Measurements from ENCODE around the gene DPCD. TPM values are rescaled to one million over a fixed set of nuclear protein-coding genes. Genes with fewer than 3 reads are reported as not detected.

The DPCD gene
- total RNA-seq, 1 donor from 2014 or later = 38.2 TPM

DNA sequence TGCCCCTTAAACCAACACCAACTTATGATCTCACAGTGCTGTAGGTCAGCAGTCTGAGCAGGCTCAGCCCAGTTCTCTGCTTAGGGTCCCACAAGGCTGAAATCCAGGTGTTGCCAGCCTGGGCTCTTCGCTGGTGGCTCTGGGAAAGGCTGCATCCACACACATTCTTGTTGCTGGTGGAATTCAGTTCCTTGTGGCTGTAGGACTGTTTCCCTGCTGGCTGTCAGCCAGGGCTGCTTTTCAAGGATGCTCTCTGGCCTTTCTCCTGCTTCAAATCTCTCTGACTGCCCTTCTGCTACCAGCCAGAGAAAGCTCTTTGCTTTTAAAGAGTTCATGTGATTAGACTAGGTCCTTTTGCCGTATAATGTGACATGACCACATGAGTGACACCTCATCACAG lies 15.3 kb upstream of the DPCD start:
- FAIRE-seq (no peak), DNase-seq (ENCODE audit: low read depth) (no peak)
- Histone ChIP-seq H3K36me3 (ENCODE audit: control insufficient read depth, insufficient read depth, low read length) (no peaks in the 10 kb centered on the region), H3K27me3 (ENCODE audit: control insufficient read depth, insufficient read depth, low read length) (peaks cover 3% of the 10 kb centered on the region), H3K4me3 (ENCODE audit: low read depth, low read length) (no peak overlapping the region)
- TF ChIP-seq, protein P1, sequence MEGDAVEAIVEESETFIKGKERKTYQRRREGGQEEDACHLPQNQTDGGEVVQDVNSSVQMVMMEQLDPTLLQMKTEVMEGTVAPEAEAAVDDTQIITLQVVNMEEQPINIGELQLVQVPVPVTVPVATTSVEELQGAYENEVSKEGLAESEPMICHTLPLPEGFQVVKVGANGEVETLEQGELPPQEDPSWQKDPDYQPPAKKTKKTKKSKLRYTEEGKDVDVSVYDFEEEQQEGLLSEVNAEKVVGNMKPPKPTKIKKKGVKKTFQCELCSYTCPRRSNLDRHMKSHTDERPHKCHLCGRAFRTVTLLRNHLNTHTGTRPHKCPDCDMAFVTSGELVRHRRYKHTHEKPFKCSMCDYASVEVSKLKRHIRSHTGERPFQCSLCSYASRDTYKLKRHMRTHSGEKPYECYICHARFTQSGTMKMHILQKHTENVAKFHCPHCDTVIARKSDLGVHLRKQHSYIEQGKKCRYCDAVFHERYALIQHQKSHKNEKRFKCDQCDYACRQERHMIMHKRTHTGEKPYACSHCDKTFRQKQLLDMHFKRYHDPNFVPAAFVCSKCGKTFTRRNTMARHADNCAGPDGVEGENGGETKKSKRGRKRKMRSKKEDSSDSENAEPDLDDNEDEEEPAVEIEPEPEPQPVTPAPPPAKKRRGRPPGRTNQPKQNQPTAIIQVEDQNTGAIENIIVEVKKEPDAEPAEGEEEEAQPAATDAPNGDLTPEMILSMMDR (IDR thresholded peaks at IDR 0.05; ENCODE audit: insufficient read depth, low read length, severe bottlenecking) = no peak

DNA sequence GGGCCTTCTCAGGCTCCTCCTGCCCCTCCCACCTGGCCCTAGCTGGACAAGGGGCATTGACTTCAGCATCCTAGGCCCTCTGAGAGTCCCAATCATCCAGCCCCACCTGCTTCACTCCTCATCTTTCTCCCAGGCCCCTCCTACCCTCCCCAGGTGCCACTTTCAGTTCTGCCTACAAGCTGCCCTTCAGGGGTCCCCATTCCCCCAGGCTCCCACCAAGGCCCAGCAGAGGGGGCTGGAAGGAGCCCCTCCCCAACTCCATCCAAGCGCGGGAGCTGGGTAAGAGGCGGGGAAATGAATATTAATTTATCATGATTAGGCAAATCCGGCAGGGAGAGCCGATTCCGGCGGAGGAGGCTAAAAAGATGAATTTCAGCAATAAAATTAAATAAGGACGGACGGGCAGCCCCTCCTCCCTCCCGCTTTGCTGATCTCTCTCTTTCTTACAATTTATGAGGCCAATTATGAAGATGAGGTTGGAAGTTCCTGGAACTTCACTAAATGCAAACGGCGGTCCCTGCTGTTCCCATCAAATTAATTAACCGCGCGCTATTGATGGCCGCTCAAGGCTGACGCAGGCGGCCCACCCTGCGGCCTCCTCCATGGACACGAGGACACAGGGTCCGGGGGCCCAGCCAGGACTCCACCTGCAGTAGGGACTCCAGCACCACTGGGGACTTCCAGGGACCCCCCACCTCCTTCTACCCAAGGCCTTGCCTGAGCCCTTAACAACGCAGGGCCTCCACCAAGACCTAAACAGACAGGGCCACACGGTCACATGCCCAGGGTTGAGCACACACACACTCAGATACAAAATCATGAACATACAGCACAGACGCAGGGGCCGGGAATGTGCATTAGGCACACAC lies 14.0 kb upstream of the DPCD start:
- H3K27me3 ChIP-seq (ENCODE audit: control insufficient read depth, insufficient read depth, low read length) = peaks cover 3% of the 10 kb centered on the region
- DNase-seq (ENCODE audit: low read depth) = no peak
- no peak overlapping the region for H3K4me3 ChIP-seq (ENCODE audit: low read depth, low read length)
- TF ChIP-seq, protein P1 (IDR thresholded peaks at IDR 0.05; ENCODE audit: insufficient read depth, low read length, severe bottlenecking) = no peak
- no peak for FAIRE-seq
- H3K36me3 ChIP-seq (ENCODE audit: control insufficient read depth, insufficient read depth, low read length) = no peaks in the 10 kb centered on the region

DNA sequence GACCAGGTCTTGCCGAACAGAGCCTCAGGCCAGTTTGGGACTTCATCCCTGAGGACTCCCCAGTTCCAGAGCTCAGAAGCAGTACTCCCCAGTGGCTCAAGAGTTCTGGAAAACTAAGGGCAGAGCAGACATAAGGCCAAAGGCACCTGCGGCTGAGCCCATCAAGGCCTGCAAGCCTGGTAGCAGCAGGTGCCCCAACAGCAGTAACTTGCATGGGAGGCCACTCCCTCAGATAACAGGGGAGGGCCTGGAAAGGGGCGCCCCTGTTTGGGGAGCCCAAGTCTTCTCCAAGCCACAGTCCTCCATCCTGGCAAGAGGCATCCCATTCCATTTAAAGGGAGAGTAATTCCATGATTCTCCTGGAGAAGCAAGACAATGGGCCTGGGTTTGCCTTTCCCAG lies 13.0 kb upstream of the DPCD start:
- no peak for DNase-seq (ENCODE audit: low read depth)
- TF ChIP-seq, protein P1 (IDR thresholded peaks at IDR 0.05; ENCODE audit: insufficient read depth, low read length, severe bottlenecking) = no peak
- Histone ChIP-seq H3K4me3 (ENCODE audit: low read depth, low read length) (no peak overlapping the region), H3K27me3 (ENCODE audit: control insufficient read depth, insufficient read depth, low read length) (no peaks in the 10 kb centered on the region), H3K36me3 (ENCODE audit: control insufficient read depth, insufficient read depth, low read length) (no peaks in the 10 kb centered on the region)
- FAIRE-seq = no peak

DNA sequence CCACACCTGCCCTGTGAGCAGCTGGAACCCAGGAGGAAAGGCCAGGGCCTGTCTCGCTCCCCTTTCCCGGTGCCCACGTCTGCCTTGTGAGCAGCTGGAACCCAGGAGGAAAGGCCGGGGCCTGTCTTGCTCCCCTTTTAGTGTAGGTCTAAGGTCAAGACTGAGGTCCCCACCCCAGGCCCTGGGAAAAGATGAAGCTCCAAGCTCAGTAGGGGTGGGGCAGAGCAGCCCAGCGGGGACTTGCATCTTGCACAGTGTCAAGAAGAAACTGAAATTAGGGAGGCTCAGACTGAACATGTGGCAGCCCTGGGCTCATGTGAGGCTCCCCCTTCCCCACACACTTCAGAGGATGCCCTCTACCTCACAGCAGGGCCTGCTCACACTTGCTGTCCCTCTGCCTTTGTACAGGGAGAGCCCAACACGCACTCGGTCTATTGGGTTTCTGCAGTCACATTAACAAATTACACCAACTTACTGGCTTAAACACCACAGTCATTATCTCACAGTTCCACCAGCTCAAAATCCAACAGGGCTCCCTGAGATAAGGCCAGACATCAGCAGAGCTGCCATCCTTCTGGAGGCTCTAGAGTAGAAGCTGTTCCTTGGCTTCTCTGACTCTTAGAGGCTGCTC lies 12.4 kb upstream of the DPCD start:
- DNase-seq (ENCODE audit: low read depth) = no peak
- peaks cover 3% of the 10 kb centered on the region for H3K36me3 ChIP-seq (ENCODE audit: control insufficient read depth, insufficient read depth, low read length)
- TF ChIP-seq, protein P1 (IDR thresholded peaks at IDR 0.05; ENCODE audit: insufficient read depth, low read length, severe bottlenecking) = no peak
- H3K4me3 ChIP-seq (ENCODE audit: low read depth, low read length) = no peak overlapping the region
- peak; percentile 58 for FAIRE-seq
- no peaks in the 10 kb centered on the region for H3K27me3 ChIP-seq (ENCODE audit: control insufficient read depth, insufficient read depth, low read length)

DNA sequence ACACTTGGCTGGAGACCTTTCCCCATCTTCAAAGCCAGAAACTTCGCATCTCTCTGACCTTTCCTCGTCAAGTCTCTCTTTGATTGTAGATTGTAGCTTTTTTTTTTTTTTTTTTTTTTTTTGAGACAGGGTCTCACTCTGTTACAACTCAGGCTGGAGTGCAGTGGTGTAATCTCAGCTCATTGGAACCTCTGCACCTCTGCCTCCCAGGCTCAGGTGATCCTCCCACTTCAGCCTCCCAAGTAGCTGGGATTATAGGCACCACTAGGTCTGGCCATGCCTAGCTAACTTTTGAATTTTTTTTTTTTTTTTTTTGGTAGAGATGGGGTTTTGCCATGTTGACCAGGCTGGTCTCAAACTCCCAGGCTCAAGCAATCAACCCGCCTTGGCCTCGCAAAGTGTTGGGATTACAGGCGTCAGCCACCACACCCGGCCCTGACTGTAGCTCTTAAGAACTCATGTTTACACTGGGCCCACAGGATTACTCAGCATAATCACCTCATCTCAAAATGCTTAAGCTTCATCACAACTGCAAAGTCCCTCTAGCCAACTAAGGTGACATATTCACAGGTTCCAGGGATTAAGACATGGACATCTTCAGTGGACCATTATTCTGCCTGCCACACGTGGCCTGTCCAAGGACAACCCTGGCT lies 11.8 kb upstream of the DPCD start:
- TF ChIP-seq, protein P1 (IDR thresholded peaks at IDR 0.05; ENCODE audit: insufficient read depth, low read length, severe bottlenecking) = no peak
- no peak for FAIRE-seq
- no peak overlapping the region for H3K4me3 ChIP-seq (ENCODE audit: low read depth, low read length)
- peak; percentile 42 for DNase-seq (ENCODE audit: low read depth)
- peaks cover 3% of the 10 kb centered on the region for H3K36me3 ChIP-seq (ENCODE audit: control insufficient read depth, insufficient read depth, low read length)
- H3K27me3 ChIP-seq (ENCODE audit: control insufficient read depth, insufficient read depth, low read length) = no peaks in the 10 kb centered on the region
